IPS-15b (cell line): ENCODE data around the gene CRHBP.
"Not testable (repeated sequence)": the region's sequence is repeated elsewhere in the genome, so short reads cannot be mapped to it uniquely, and the experiment has no call there.

Source experiments
- H3K27me3 ChIP-seq: one replicate; pipeline ENCODE4 v1.6.1; 2013; ENCODE audit warnings: low read length; ENCODE audit not compliant: control insufficient read depth, insufficient read depth
- H3K36me3 ChIP-seq: one replicate; pipeline ENCODE4 v1.6.1; 2013; ENCODE audit warnings: low read length; ENCODE audit not compliant: control insufficient read depth, insufficient read depth
- H3K4me1 ChIP-seq: one replicate; pipeline ENCODE4 v1.6.1; 2013; ENCODE audit warnings: mild to moderate bottlenecking, low read length; ENCODE audit not compliant: control insufficient read depth, insufficient read depth
- H3K4me3 ChIP-seq: one replicate; pipeline ENCODE4 v1.5.1; 2013; ENCODE audit warnings: low read depth, low read length
- H3K9ac ChIP-seq: one replicate; pipeline ENCODE4 v1.6.1; 2013; ENCODE audit warnings: low read depth, mild to moderate bottlenecking, low read length
- H3K9me3 ChIP-seq: one replicate; pipeline ENCODE4 v1.6.1; 2013; ENCODE audit warnings: mild to moderate bottlenecking, low read length; ENCODE audit not compliant: control insufficient read depth, insufficient read depth

Gene CRHBP

GRCh38 chr5:76998251-76998650, 45.4 kb downstream of the CRHBP start:
- H3K9ac ChIP-seq, H3K27me3 ChIP-seq, H3K4me1 ChIP-seq, H3K36me3 ChIP-seq, H3K9me3 ChIP-seq, H3K4me3 ChIP-seq: not testable (repeated sequence)

DNA sequence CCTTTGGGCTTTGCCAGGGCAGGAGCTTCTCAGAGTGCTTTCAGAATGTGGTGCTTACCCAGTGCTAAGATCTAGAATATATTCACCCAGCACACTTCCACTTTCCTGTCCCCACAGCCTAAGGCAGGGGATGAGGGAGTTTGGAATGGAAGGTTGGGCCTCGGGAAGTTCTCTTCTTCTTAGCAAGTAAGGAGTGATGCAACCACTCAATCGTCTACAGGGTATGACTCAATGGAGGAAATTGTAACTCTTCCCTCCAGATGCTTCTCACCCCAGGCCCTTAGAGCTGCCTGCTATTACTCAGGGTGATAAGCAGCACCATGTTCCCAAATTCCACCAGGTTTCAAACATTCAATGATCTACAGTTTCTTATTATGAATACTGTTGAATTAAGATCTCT, 46.6 kb downstream of the CRHBP start:
- H3K9me3 ChIP-seq = no peaks in the 10 kb centered on the region
- no peak overlapping the region for H3K4me3 ChIP-seq
- H3K4me1 ChIP-seq = no peaks in the 10 kb centered on the region
- no peaks in the 10 kb centered on the region for H3K27me3 ChIP-seq
- H3K9ac ChIP-seq = no peak overlapping the region
- no peaks in the 10 kb centered on the region for H3K36me3 ChIP-seq

DNA sequence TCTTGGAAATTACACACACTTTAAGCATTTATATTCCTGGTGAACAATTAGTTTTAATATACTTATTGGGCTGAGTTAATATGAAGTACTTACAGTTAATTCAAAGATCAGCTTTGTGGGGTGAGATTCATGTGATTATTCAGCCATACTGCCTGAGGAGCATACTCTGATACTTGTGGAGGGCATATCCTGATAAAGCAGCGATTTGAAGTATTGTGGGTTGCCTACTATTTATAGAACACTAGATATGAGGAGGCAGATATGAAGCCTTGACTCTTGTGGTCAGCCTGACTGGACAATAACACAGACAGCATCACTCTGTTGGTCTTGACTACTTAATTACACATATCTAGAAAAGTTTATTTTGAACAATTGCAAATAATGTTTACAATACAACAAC, 50.4 kb downstream of the CRHBP start:
- no peaks in the 10 kb centered on the region for H3K36me3 ChIP-seq
- H3K4me1 ChIP-seq = no peaks in the 10 kb centered on the region
- no peak overlapping the region for H3K4me3 ChIP-seq
- H3K9ac ChIP-seq = no peak overlapping the region
- no peaks in the 10 kb centered on the region for H3K9me3 ChIP-seq
- no peaks in the 10 kb centered on the region for H3K27me3 ChIP-seq

DNA sequence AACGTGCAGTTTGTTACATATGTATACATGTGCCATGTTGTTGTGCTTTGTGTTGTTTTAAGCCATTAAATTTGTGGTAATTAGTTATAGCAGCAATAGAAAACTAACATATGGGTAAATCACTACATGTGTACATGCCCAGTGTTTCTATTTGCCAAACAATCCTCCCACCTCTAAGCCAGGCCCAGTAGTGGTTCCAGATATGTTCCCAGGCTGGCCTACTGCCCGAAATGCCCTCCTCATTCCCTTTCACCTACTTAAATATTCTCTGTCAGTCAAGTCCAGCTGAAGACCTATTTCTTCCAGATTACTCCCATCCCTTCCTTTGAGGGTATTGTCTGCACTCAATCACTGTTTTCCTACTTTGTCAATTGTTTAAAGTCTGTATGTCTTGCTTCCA, 53.3 kb downstream of the CRHBP start:
- H3K4me3 ChIP-seq = no peak overlapping the region

GRCh38 chr5:77008413-77008812, 55.6 kb downstream of the CRHBP start:
- H3K36me3 ChIP-seq = no peaks in the 10 kb centered on the region
- H3K4me3 ChIP-seq = no peak overlapping the region
- no peak overlapping the region for H3K9ac ChIP-seq
- no peaks in the 10 kb centered on the region for H3K27me3 ChIP-seq
- H3K9me3 ChIP-seq = no peaks in the 10 kb centered on the region
- H3K4me1 ChIP-seq = no peaks in the 10 kb centered on the region

More for the DNA sequence above, 53.3 kb downstream of the CRHBP start:
- H3K27me3 ChIP-seq = no peaks in the 10 kb centered on the region
- no peaks in the 10 kb centered on the region for H3K36me3 ChIP-seq
- no peaks in the 10 kb centered on the region for H3K9me3 ChIP-seq
- no peaks in the 10 kb centered on the region for H3K4me1 ChIP-seq
- H3K9ac ChIP-seq = no peak overlapping the region

DNA sequence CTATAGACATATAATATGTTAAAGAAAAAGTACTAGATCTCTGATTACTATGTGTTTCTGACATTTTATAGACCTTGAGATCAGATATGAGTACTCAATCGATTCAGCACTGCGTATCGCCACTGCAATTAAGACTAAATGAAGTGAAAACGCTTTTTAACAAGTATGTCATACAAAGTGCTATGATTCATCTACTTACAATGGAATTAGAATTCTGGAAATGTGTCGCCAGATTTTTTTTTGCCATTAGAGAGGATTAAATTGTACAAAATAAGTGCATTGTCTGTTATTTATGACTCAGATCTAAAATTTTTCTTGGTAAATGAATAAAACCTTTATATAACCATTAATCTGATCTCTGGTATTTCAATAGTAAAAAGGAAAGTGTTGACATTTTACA, 57.4 kb downstream of the CRHBP start:
- Histone ChIP-seq H3K4me1 (no peaks in the 10 kb centered on the region), H3K36me3 (no peaks in the 10 kb centered on the region), H3K27me3 (no peaks in the 10 kb centered on the region), H3K9me3 (no peaks in the 10 kb centered on the region), H3K9ac (no peak overlapping the region), H3K4me3 (no peak overlapping the region)

DNA sequence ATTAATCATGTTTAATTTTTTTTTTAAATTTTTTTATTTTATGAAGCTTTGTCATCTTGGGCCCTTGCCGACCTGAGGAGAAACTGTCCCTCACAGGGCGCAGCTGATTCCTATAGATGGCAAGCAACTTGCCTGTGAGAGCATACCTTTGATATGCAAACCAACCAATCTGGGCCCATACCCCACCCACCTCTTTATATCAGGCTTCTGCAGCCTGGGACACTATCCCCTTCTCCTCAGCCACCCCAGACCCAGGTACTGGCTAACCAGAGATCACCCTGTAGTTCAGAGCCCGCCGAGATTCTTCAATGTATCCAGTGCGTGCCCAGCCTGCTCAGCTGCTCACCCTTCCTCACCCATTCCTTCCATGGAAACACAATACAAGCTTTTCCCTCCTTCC, 58.7 kb downstream of the CRHBP start:
- Histone ChIP-seq H3K4me1 (no peaks in the 10 kb centered on the region), H3K36me3 (no peaks in the 10 kb centered on the region)

DNA sequence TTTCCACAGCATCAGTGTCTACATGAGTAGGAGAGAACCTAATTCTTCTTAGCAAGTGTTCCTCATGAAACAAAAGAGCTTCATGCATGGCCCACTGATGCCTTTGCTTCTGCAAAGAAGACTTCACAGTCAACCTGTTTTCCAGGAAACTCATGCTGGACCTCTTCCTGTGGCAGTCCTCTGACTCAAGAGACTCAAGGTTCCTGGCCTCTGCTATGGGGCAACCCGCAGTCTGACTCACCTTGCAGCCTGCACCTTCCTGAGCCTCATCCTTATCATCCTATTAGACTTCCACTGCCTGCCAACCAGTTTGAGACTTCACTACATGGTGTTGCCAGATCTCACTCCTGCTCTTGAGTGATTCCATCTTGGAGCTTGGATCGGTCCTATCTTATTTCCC, 59.8 kb downstream of the CRHBP start:
- Histone ChIP-seq H3K27me3 (no peaks in the 10 kb centered on the region), H3K9me3 (no peaks in the 10 kb centered on the region), H3K36me3 (no peaks in the 10 kb centered on the region), H3K4me3 (no peak overlapping the region), H3K9ac (no peak overlapping the region), H3K4me1 (no peaks in the 10 kb centered on the region)

More for the DNA sequence above, 58.7 kb downstream of the CRHBP start:
- Histone ChIP-seq H3K27me3 (no peaks in the 10 kb centered on the region), H3K4me3 (no peak overlapping the region), H3K9ac (no peak overlapping the region), H3K9me3 (no peaks in the 10 kb centered on the region)

DNA sequence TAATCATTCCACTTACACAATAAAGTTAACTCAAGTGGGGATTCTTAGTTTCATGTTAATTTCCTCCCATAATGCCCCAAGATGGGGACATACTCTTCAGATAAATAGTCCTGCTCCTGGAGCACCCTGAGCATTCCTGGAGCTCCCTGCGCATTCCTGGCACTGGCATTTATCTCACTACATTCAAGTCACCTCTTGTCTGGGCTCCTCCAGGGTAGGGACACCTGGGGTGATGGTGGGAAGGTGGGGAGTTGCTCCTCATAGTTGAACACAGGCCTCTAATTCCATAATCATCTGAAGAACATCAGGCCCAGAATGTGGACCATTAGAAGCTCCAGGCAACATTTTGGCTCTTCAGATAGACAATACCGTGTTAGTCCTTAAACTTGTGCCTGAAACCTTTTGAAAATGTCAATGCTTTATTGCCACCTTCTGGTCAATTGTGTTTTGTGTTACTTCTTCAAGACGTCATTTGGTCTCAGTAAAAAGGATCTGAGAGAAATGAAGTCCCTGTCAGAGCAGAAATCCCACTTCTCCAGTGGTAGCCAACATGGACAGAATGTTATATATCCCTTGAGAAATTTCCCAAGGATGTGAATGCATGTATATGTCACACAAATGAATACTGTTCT, 63.2 kb downstream of the CRHBP start:
- Histone ChIP-seq H3K27me3 (no peaks in the 10 kb centered on the region), H3K9ac (no peak overlapping the region), H3K4me3 (no peak overlapping the region), H3K4me1 (no peaks in the 10 kb centered on the region), H3K9me3 (no peaks in the 10 kb centered on the region), H3K36me3 (no peaks in the 10 kb centered on the region)

GRCh38 chr5:77016962-77017361, 64.1 kb downstream of the CRHBP start:
- no peak overlapping the region for H3K4me3 ChIP-seq
- no peaks in the 10 kb centered on the region for H3K36me3 ChIP-seq
- no peaks in the 10 kb centered on the region for H3K9me3 ChIP-seq
- no peak overlapping the region for H3K9ac ChIP-seq
- no peaks in the 10 kb centered on the region for H3K4me1 ChIP-seq
- H3K27me3 ChIP-seq = no peaks in the 10 kb centered on the region

DNA sequence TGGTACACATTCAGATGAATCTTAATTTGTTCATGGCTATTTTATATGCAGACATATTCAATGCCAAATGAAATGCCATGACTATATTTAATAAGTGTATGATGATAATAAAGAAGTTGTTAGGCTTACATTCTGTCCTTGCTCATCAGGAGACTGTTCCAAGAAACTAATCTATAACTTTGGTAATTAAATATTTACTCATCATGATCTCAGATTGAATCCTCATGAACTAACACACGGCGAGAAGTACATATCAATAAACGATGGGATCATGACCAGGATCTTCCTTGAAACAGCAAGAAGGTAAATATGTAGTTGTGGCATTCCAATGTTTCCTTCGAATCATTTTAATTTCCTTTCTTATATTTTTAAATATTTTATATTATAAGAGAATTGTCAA, 64.8 kb downstream of the CRHBP start:
- Histone ChIP-seq H3K4me3 (no peak overlapping the region), H3K4me1 (no peaks in the 10 kb centered on the region), H3K9ac (no peak overlapping the region), H3K36me3 (no peaks in the 10 kb centered on the region), H3K27me3 (no peaks in the 10 kb centered on the region), H3K9me3 (no peaks in the 10 kb centered on the region)
